Erythroblast (primary cell): ENCODE results near the gene EME2.

Experiments used
- GATA1 ChIP-seq: IDR thresholded peaks from 2 replicates; pipeline ENCODE4 v1.6.1; 2011; ENCODE audit warnings: low read depth, mild to moderate bottlenecking, control low read depth, low read length, moderate library complexity
- POLR2A ChIP-seq: IDR thresholded peaks from 2 replicates; pipeline ENCODE4 v1.6.1; 2011; ENCODE audit warnings: mild to moderate bottlenecking, low read length

DNA sequence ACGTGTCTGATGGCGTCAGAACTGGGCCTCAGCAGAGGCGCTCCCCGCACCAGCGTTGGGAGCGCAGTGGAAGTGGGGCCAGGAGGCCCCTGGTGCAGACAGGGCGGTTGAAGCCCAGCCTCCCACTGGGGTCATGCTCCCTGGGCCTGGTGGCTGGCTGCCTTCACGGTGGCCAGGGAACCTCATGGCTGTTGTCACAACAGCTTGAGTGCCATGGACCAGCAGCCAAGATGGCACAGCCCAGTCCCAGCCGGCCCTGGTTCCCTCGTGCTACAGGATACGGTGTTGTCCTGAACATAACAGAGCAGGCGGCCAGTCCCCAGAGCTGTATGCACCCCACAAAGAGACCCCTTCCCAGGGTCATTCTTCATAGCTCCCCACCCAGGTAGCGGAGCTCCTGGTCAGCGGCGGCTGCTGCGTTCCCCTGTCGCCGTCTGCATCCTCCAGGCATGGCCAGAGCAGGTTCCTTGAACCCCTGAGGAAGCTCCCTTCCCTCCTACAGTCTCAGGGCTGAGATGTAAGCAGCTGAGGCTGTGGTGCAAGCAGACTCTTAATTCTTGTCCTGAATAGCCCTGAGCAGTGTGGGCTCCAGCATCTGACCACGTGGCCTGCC, 31.0 kb upstream of the EME2 start:
- no peak for TF ChIP-seq POLR2A
- no peak for TF ChIP-seq GATA1
